Esophagus squamous epithelium (tissue), 4 donors: Measurements from ENCODE around the gene SMTN.

Experiments
- CTCF ChIP-seq, 6 experiments: fragments of 450-650 bp in 4 of 6; fragments of 200-600 bp in 2 of 6; sonication (generic) in 2 of 6; IDR thresholded peaks; one replicate each; pipeline ENCODE4 v1.5.1; 2016 to 2019; ENCODE audit warnings: antibody characterized with exemption in 6 of 6, mild to moderate bottlenecking in 4 of 6, moderate library complexity in 4 of 6
- POLR2A ChIP-seq, 4 donors: fragments of 450-650 bp; IDR thresholded peaks; one replicate each; pipeline ENCODE4 v1.6.1; 2017; ENCODE audit warnings: antibody characterized with exemption in 4 of 4, mild to moderate bottlenecking in 4 of 4, moderate library complexity in 3 of 4

- TF ChIP-seq CTCF (IDR thresholded peaks at IDR 0.05) = no peak
- no peak for TF ChIP-seq POLR2A (IDR thresholded peaks at IDR 0.05)
Observed at GRCh38 chr22:31107894-31108218, 26.7 kb downstream of the SMTN start.
